H9 (cell line): Measurements from ENCODE around the gene DEAF1. TPM values are rescaled to one million over a fixed set of nuclear protein-coding genes. Genes with fewer than 3 reads are reported as not detected.

Experiments used
- DNase-seq: peaks from one replicate; pipeline ENCODE4 v3.0.0-alpha.2; 2017
- H2AFZ ChIP-seq: one replicate; pipeline ENCODE4 v1.6.1; 2013; ENCODE audit warnings: mild to moderate bottlenecking, low read length, control low read depth, moderate library complexity
- H2AK5ac ChIP-seq: 2 replicates; pipeline ENCODE4 v1.6.1; 2013; ENCODE audit warnings: low read length, control low read depth, mixed read lengths; ENCODE audit not compliant: insufficient read length
- H2BK120ac ChIP-seq: one replicate; pipeline ENCODE4 v1.6.1; 2013; ENCODE audit warnings: low read depth, mild to moderate bottlenecking, low read length, control low read depth, inconsistent platforms; ENCODE audit not compliant: poor library complexity, severe bottlenecking
- H2BK12ac ChIP-seq: 2 replicates; pipeline ENCODE4 v1.6.1; 2013; ENCODE audit warnings: low read length, control low read depth, mixed read lengths, low read depth; ENCODE audit not compliant: insufficient read length
- H2BK15ac ChIP-seq: 2 replicates; pipeline ENCODE4 v1.6.1; 2013; ENCODE audit warnings: low read depth, low read length, control low read depth
- H2BK20ac ChIP-seq: one replicate; pipeline ENCODE4 v1.6.1; 2013; ENCODE audit warnings: low read depth, mild to moderate bottlenecking, low read length, control low read depth, inconsistent platforms; ENCODE audit not compliant: poor library complexity, severe bottlenecking
- H2BK5ac ChIP-seq: 2 replicates; pipeline ENCODE4 v1.6.1; 2013; ENCODE audit warnings: low read length, control low read depth, mixed read lengths; ENCODE audit not compliant: insufficient read length
- H3K14ac ChIP-seq: 2 replicates; pipeline ENCODE4 v1.6.1; 2013; ENCODE audit warnings: low read length, control low read depth; ENCODE audit not compliant: insufficient read depth
- H3K18ac ChIP-seq: 2 replicates; pipeline ENCODE4 v1.6.1; 2013; ENCODE audit warnings: low read depth, mild to moderate bottlenecking, mixed read lengths, low read length, control low read depth; ENCODE audit not compliant: insufficient read length
- H3K23ac ChIP-seq: 2 replicates; pipeline ENCODE4 v1.6.1; 2013; ENCODE audit warnings: low read length, control low read depth, mixed read lengths, low read depth; ENCODE audit not compliant: insufficient read length
- H3K23me2 ChIP-seq: 2 replicates; pipeline ENCODE4 v1.6.1; 2013; ENCODE audit warnings: low read depth, mild to moderate bottlenecking, mixed read lengths, low read length, control low read depth; ENCODE audit not compliant: insufficient read length, poor library complexity, severe bottlenecking
- H3K27ac ChIP-seq: 2 replicates; pipeline ENCODE4 v1.5.1; 2013; ENCODE audit warnings: low read length, control low read depth, mixed read lengths, low read depth; ENCODE audit not compliant: insufficient read length
- H3K27me3 ChIP-seq: 2 replicates; pipeline ENCODE4 v1.6.1; 2013; ENCODE audit warnings: low read length, control low read depth, inconsistent platforms; ENCODE audit not compliant: insufficient read depth
- H3K4ac ChIP-seq: 2 replicates; pipeline ENCODE4 v1.6.1; 2013; ENCODE audit warnings: low read depth, mild to moderate bottlenecking, control low read depth, inconsistent platforms, low read length, moderate library complexity
- H3K4me1 ChIP-seq: 2 replicates; pipeline ENCODE4 v1.6.1; 2013; ENCODE audit warnings: low read length, control low read depth, inconsistent platforms; ENCODE audit not compliant: insufficient read depth
- H3K4me2 ChIP-seq: 2 replicates; pipeline ENCODE4 v1.6.1; 2013; ENCODE audit warnings: low read length, control low read depth, mixed read lengths; ENCODE audit not compliant: insufficient read length, insufficient read depth
- H3K56ac ChIP-seq: 2 replicates; pipeline ENCODE4 v1.6.1; 2013; ENCODE audit warnings: low read depth, mild to moderate bottlenecking, mixed read lengths, low read length, control low read depth; ENCODE audit not compliant: insufficient read length
- H3K79me1 ChIP-seq: 2 replicates; pipeline ENCODE4 v1.6.1; 2013; ENCODE audit warnings: low read depth, mild to moderate bottlenecking, moderate library complexity, low read length, control low read depth, inconsistent platforms; ENCODE audit not compliant: insufficient read depth, poor library complexity, severe bottlenecking
- H3K79me2 ChIP-seq: 2 replicates; pipeline ENCODE4 v1.6.1; 2013; ENCODE audit warnings: low read length, control low read depth, inconsistent platforms; ENCODE audit not compliant: insufficient read depth
- H3K9ac ChIP-seq: 2 replicates; pipeline ENCODE4 v1.6.1; 2013; ENCODE audit warnings: low read length, control low read depth, mixed read lengths; ENCODE audit not compliant: insufficient read length; ENCODE audit errors: extremely low read depth
- H3K9me3 ChIP-seq: one replicate; pipeline ENCODE4 v1.6.1; 2013; ENCODE audit warnings: low read depth, low read length, inconsistent platforms; ENCODE audit not compliant: control insufficient read depth
- H3T11ph ChIP-seq: one replicate; pipeline ENCODE4 v1.6.1; 2013; ENCODE audit warnings: mild to moderate bottlenecking, low read length, control low read depth, inconsistent platforms
- H4K20me1 ChIP-seq: one replicate; pipeline ENCODE4 v1.6.1; 2013; ENCODE audit not compliant: control insufficient read depth, insufficient read length, insufficient read depth
- H4K5ac ChIP-seq: 2 replicates; pipeline ENCODE4 v1.6.1; 2013; ENCODE audit warnings: low read depth, mild to moderate bottlenecking, mixed read lengths, low read length, control low read depth; ENCODE audit not compliant: insufficient read length
- H4K8ac ChIP-seq: replicated peaks from 2 replicates; pipeline ENCODE4 v1.6.1; 2013; ENCODE audit warnings: low read length, control low read depth, mixed read lengths, low read depth; ENCODE audit not compliant: insufficient read length
- H4K91ac ChIP-seq: 2 replicates; pipeline ENCODE4 v1.6.1; 2013; ENCODE audit warnings: low read depth, mild to moderate bottlenecking, moderate library complexity, mixed read lengths, low read length, control low read depth; ENCODE audit not compliant: insufficient read length
- H3K27ac Mint-ChIP-seq, 3 experiments: 2 replicates in 2 of 3; 3 replicates in 1 of 3; pipeline ENCODE4 v1.8.0; 2020 to 2021; ENCODE audit warnings: mixed read lengths in 3 of 3, mild to moderate bottlenecking in 1 of 3, moderate library complexity in 1 of 3
- H3K27me3 Mint-ChIP-seq: 2 replicates; pipeline ENCODE4 v1.8.0; 2021; ENCODE audit warnings: low read depth, mild to moderate bottlenecking, moderate library complexity, mixed read lengths
- H3K36me3 Mint-ChIP-seq, 3 experiments: 2 replicates in 2 of 3; 3 replicates in 1 of 3; pipeline ENCODE4 v1.8.0; 2020 to 2021; ENCODE audit warnings: low read depth in 3 of 3, mixed read lengths in 3 of 3; ENCODE audit not compliant: insufficient read depth in 1 of 3
- H3K4me1 Mint-ChIP-seq, 2 experiments: 2 replicates each; pipeline ENCODE4 v1.8.0; 2020; ENCODE audit warnings: mixed read lengths in 2 of 2
- H3K4me3 Mint-ChIP-seq, 2 experiments: 2 replicates in 1 of 2; 3 replicates in 1 of 2; pipeline ENCODE4 v1.8.0; 2020 to 2021; ENCODE audit warnings: mild to moderate bottlenecking in 2 of 2, mixed read lengths in 2 of 2, moderate library complexity in 1 of 2
- H3K9me3 Mint-ChIP-seq, 2 experiments: 2 replicates in 1 of 2; 3 replicates in 1 of 2; pipeline ENCODE4 v1.8.0; 2020; ENCODE audit warnings: mild to moderate bottlenecking in 2 of 2, mixed read lengths in 2 of 2, moderate library complexity in 1 of 2
- WGBS: extraction: QIAGEN DNeasy Blood & Tissue Kit; methylation state at CpG from one replicate; pipeline ENCODE4 v1.1.7; 2013; ENCODE audit warnings: missing lambda C conversion rate, low lambda C conversion rate, mixed read lengths; ENCODE audit not compliant: insufficient read length; ENCODE audit errors: extremely low coverage; 5-methylcytosine and 5-hydroxymethylcytosine counted together
- total RNA-seq: library from RNA; stranded (reverse); gene quantifications from 2 replicates; pipeline ENCODE4 v1.2.1, GENCODE V29; 2021
- TF ChIP-seq, protein P1 (sequence below): fragments of 200-600 bp; sonication (generic); conservative IDR thresholded peaks from 3 replicates; pipeline ENCODE4 v1.8.0; 2021; ENCODE audit warnings: antibody characterized with exemption, mild to moderate bottlenecking

Gene DEAF1
- total RNA-seq, 1 experiment from 2014 or later = 67.3 TPM

DNA sequence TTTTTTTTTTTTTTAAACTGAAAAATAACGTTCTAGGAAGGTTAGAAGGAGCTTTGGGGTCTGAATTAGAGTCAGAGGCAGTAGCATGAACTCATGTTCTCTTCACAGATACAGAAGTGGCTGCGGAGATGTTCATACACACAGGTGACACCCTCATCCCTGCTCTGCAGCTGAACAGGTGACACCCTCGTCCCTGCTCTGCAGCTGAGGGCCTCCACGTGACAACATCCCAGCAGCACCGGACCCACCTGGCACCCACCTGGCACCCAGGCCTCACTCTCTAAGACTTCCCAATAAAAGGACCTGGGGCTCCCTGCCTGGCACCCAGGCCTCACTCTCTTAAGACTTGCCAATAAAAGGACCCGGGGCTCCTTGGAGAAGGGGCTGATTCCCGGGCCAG lies 38.2 kb downstream of the DEAF1 start:
- Mint-ChIP-seq H3K4me3 (no peak overlapping the region), H3K36me3 (peaks cover 10 to 49% (median 20%) of the 10 kb centered on the region in 3 experiments; a peak in 6 of 7 replicates), H3K4me1 (no peaks in the 10 kb centered on the region), H3K27me3 (no peaks in the 10 kb centered on the region), H3K27ac (no peak overlapping the region), H3K9me3 (no peaks in the 10 kb centered on the region)
- DNase-seq = no peak
- Histone ChIP-seq H4K20me1 (no peaks in the 10 kb centered on the region), H3K4me2 (no peak overlapping the region), H2AFZ (no peak overlapping the region), H2BK120ac (no peak overlapping the region), H3K27me3 (no peaks in the 10 kb centered on the region), H2BK12ac (no peak overlapping the region), H3K9ac (no peak overlapping the region), H3K9me3 (no peaks in the 10 kb centered on the region), H2AK5ac (no peak overlapping the region), H4K5ac (no peak overlapping the region), H3K18ac (no peak overlapping the region), H4K91ac (no peak overlapping the region), H2BK5ac (no peak overlapping the region), H2BK15ac (no peak overlapping the region), H3K23ac (no peak overlapping the region), H3K79me2 (no peaks in the 10 kb centered on the region), H3K79me1 (no peaks in the 10 kb centered on the region), H3K56ac (no peak overlapping the region), H3K14ac (no peak overlapping the region), H3K23me2 (no peaks in the 10 kb centered on the region), H3K4ac (no peak overlapping the region), H3K27ac (no peak overlapping the region), H2BK20ac (no peak overlapping the region), H3K4me1 (no peaks in the 10 kb centered on the region), H4K8ac (no peak overlapping the region), H3T11ph (no peak overlapping the region)
- TF ChIP-seq, protein P1, sequence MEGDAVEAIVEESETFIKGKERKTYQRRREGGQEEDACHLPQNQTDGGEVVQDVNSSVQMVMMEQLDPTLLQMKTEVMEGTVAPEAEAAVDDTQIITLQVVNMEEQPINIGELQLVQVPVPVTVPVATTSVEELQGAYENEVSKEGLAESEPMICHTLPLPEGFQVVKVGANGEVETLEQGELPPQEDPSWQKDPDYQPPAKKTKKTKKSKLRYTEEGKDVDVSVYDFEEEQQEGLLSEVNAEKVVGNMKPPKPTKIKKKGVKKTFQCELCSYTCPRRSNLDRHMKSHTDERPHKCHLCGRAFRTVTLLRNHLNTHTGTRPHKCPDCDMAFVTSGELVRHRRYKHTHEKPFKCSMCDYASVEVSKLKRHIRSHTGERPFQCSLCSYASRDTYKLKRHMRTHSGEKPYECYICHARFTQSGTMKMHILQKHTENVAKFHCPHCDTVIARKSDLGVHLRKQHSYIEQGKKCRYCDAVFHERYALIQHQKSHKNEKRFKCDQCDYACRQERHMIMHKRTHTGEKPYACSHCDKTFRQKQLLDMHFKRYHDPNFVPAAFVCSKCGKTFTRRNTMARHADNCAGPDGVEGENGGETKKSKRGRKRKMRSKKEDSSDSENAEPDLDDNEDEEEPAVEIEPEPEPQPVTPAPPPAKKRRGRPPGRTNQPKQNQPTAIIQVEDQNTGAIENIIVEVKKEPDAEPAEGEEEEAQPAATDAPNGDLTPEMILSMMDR = no peak
- no CpG with 5 or more reads among the region's 7 CpGs for WGBS
